HTERT RPE-1 (cell line): Measurements from ENCODE around the gene RBMS3.
"Not testable (repeated sequence)": the region's sequence is repeated elsewhere in the genome, so short reads cannot be mapped to it uniquely, and the experiment has no call there.

Experiments used
- in situ Hi-C: fragments of 300-500 bp; cut with MboI; formaldehyde crosslinking; loops from 4 replicates; pipeline ENCODE4 v1.14.3; 2020; ENCODE audit warnings: low sequenced_read_pairs

The RBMS3 gene

DNA sequence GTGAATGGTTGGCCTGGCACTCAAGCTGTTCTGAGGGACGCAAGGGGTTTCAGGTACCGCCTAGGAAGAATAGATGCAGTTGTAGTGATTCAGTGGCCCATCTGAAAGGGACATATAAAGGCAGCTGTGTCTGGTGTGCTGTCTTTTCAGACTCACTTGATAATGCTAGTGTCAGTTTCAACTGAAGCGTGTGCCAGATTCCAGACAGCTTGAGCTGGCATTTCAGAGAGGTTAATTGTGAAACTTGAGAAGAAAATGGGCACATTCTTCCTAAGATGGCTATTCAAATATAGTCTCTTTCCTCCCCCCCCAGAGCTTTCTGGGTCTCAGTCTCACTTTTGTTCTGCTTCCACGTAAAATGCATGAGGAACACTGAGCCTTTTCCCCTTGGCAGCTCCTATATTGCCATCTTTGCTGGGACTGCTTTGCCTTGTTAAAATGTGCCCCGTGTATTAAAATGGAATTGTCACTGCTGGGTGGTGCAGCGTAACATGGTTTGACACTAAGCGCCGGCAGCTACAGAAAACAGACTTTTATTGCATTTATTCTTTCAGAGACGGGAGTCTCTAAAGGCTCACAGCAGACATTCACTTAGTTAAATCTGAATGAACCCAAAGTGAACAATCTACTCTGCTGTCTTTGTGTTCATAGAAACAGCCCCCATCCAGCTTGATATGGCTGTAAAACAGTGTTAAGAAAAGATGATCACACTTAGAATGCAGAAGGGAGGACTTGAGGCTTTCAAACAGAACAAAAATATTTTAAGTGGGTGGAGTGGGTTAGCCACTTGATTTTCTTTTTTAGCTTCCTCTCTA is 478.7 kb downstream of the RBMS3 start:
- in situ Hi-C loops = no loop called here

DNA sequence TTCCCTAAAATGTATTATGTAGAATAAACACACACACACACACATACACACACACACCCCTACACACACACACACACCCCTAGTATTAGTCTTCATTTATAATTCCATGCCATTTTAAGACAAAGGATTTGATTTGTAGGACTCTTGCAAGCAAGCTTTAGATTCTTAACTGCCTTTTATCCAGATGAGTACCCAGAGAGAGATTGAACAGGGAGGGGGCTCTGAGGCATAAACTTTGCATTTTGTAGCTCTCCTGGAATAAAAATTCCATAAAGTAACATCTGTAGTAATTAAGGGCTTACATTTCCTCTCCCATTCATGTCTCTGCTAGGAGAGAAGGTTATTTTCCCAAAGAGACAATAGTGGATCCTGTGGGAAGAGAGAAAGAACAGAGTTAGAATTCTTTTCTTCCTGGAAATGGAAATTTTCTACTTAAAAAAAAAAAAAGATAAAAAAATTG is 479.4 kb downstream of the RBMS3 start:
- in situ Hi-C loops = no loop called here

DNA sequence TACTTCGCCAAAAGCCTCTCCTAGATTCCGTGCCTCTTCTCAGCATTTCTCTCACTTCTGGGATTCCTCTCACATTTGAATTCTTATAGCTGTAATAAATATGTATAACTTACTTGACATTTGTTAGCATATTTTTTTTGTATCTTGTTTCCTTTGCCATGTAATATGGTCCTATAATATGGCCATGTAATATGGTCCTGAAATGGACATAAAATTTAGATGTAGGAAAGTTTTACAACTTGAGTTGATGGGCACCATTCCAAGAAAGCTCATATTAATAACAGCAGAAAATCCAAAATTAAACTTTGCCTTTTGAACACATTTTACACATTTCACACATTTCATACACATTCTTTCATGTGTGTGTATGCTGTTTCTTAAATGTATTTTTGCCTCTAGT is 480.6 kb downstream of the RBMS3 start:
- in situ Hi-C loops = no loop called here

DNA sequence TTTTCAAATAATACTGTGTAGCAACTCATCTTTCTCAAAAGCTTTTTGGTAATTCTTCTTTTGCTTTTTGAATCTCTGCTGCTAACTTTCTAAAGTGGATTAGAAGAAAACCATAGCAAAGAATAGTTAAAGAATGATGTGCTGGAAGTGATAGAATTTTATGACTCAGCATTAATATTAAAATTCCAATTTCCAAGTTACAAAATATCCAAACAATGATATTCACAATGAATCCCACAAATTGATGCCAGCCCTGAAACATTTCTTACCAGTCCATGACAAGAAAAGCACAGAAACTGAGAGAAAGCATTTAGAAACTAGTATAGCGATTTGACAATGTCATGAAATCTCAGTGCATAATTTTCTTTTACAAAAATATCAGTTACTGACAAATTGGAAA is 482.2 kb downstream of the RBMS3 start:
- in situ Hi-C loops = no loop called here

DNA sequence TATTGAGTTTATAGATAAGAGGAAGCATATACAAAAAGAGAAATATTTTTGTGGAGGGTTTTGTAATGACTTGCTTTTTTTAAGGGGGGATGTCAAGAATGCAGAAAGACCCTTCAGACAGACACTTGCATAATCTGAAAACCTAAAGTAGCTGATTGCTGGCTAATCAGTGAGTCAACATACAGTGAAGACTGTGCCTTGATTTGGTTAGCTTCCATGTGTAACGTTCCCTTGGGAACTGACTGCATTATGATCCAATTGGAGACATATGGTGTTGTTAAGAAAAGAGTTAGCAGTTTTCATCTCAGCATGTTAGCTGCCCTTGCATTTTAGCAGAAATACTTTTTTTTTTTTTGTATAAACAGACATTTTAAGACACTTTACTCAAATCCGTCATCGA is 483.2 kb downstream of the RBMS3 start:
- in situ Hi-C loops = no loop called here

DNA sequence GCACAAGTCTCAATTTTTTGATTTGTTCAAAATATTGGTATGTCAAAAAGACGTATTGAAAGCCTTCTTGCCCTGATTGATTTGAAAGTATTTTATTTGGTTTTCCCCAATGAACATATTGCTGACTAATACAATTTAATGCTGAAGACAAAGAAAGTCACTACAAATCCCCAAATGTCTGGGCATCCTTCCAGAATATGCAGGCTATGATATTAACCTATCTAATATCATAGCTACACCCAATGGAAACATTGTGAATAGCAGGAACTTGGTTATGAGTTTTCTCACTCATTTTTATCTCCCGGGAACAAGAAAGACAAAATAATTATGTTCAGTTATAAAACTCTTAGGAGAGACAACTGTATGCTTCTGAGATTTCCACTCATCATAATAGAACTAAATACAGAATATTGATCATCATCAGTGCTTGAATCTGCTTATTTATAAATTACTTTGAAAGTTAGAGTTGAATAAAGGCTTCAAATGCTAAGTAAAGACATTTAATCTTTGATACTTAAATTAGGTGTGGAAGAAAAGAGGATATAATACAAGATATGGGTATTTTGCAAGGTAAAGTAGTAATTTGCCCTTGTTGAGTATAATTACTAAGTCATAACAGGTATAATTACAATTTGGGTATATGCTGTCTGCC is 483.9 kb downstream of the RBMS3 start:
- in situ Hi-C loops = no loop called here

DNA sequence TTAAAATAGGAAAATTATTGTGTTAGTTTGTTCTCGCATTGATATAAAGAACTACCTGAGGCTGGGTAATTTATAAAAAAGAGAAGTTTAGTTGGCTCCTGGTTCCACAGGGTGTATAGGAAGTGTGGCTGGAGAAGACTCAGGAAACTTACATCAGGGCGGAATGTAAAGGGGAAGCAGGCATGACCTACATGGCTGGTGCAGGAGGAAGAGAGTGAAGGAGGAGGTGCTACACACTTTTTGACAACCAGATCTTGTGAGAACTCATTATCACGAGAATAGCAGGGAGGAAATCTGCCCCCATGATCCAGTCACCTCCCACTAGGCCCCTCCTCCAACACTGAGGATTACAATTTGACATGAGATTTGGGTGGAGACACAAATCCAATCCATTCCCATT is 490.7 kb downstream of the RBMS3 start:
- in situ Hi-C loops = no loop called here

DNA sequence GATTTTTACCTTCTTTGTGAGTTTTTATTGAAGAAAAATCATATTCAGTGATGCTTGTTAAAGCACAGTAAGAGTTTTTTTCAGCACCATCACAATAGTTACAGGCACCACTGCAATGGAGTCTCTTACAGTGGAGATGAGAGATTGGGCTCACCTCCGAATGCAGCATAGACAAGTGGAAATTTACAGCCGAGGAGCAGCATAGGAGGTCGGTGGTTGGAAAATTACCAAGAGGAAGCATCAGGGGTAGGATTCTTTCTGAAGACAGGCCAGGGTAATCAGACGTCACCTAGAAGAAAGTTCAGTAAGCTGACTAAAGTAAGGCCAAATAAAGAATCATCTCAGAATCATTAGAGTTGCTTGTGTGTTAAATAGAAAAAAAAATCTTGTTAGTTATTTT is 491.6 kb downstream of the RBMS3 start:
- in situ Hi-C loops = no loop called here

DNA sequence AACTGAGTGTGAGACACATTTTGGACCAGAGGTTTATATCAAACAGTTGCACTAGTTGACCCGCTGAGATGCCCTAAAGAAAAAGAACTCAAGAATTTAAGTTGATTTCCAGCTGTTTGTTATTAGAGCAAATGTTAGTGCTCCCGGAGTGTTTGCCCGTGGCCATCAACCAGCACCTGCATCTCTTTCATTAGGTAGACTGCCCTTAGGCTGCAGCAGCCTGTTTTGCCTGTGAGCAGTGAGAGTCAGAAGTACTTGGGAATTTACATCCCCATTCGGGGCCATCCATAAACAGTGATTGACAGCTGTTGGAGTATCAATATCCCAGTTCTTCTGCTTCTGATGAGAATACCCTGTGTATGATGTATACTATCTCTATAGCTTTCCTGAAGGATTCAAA is 492.6 kb downstream of the RBMS3 start:
- in situ Hi-C loops = no loop called here

DNA sequence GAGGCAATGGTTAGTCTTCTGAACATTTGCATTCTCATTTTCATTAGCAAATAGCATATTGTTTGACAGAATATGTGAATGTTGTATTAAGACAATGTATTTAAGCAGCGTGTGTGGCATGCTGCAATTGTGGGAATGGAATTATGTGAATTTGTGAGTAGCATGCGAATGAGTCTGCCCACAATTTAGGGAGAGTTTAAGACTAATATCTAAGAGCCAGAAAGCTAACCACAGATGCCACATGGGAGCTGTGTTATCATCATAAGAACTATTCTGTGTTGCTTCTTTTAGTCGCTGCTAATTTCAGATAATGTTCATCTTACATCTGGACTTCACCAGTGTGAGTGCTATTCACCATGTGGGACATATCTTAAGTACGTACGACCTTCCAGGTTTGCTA is 494.5 kb downstream of the RBMS3 start:
- in situ Hi-C loops = no loop called here

DNA sequence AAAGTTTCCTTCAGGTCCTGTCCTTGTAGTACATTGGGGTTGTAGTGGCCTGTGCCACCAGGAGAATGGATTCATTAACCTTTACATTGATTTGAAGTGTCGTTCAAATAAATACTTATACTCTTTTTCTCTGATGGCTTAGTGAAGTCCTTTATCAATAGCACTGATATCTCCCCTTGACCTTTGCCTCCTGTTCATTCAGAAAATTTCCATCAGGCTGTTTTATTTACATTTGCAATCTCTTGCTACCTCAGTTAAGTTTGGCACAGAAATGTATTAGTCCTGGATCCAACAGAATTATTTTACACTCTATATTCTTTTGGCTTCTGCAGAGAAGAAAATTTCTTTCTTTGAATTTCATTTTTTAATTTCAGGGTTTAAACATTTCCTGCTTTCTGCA is 497.0 kb downstream of the RBMS3 start:
- in situ Hi-C loops = no loop called here

DNA sequence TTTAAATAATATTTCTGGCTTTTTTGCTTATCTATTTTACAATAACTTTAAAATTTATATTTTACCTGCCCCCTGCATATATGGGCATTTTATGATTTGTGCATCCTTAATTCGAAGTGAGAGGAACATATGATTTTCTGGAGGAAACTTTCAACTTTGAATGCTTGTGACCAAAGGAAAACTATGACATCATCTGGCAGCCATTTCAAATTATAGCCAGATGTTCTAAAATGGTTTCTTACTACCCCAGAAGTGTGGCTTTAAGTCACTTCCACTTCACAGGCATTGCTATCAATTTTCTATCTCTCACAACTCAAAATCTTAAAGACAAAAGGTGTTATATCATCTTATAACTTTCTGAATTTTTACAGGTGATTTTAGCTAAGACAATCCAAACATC is 508.8 kb downstream of the RBMS3 start:
- in situ Hi-C loops = no loop called here

DNA sequence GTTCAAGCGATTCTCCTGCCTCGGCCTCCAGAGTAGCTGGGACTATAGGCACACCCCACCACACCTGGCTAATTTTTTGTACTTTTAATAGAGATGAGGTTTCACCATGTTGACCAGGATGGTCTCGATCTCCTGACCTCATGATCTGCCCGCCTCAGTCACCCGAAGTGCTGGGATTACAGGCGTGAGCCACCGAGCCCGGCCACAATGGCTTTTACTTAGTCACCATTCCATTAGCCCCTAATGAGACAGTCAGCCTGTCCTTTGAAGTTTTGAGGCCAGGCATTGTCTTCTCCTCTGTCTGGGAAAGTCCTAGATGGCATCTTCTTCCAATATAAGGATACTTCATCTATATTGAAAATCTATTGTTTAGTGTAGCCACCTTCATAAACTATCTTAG is 515.9 kb downstream of the RBMS3 start:
- in situ Hi-C loops = no loop called here

DNA sequence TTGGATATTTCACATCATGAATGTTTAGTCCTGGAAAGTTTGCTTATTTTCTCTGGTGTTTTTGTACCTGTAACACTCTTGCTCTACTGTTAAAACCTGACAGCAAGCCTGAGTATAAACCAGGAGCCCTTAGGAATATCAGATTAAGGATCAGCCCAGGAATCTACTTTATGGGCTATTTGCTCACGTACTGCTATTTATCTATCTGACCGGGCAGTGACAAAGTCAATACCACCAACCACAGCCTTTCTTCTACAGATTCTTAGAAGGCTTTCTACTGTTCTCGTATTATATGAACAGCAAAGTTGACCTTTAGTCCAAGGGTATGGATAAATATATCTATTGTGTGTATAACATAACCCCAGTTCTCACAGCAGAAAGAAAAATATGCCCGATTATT is 521.2 kb downstream of the RBMS3 start:
- in situ Hi-C loops = no loop called here

DNA sequence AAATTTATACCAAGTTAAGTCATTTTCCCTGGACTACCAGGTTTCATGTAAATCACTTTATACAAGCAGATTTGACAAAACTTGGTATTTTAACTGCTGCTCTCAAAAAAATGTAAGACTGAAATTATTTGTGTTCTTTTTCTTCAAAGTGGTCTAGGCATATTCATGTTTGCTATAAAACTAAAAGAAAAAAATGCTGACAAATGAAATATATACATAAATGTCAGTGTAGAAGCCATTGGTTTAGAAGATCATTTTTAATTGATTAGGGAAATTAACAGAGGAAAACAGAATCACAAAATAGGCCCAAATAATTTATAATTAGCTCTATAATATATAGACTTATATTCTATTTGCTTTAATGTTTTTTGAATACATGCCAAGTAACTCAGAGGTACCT is 523.2 kb downstream of the RBMS3 start:
- in situ Hi-C loops = no loop called here

DNA sequence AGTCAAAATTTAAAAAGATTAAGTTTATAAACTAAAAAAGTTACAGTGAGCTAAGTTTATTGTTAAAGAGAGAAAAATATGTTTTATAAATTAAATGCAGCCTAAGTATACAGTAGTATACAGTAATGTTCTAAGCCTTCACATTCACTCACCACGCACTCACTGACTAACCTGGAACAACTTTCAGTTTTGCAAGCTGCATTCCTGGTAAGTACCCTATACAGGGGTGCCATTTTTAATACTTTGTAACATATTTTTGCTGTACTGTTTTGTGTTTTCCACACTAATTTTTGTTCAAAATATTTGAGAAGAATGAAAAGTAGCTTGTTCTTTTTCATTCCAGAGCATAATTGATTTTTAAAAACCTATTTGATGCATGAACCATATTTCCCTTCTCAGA is 524.9 kb downstream of the RBMS3 start:
- in situ Hi-C loops = no loop called here

DNA sequence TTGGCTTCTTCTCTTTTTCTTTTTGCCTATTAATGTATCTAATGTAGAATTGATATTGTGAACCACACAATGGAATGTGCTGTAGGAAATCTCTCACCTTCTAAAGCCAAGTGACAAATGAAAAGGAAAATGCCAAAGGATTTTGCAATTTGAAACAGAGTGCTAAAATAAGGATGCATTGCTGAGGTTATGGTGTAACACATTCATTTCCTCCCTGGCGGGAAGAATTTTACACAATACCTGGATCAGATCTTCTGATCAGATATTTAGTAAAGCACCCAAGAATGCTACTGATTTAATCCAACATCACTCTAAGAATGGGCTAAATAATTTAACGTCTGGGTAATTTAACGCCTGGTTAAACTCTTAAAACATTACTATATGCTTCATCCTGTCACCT is 527.5 kb downstream of the RBMS3 start:
- in situ Hi-C loops = not testable (repeated sequence)

DNA sequence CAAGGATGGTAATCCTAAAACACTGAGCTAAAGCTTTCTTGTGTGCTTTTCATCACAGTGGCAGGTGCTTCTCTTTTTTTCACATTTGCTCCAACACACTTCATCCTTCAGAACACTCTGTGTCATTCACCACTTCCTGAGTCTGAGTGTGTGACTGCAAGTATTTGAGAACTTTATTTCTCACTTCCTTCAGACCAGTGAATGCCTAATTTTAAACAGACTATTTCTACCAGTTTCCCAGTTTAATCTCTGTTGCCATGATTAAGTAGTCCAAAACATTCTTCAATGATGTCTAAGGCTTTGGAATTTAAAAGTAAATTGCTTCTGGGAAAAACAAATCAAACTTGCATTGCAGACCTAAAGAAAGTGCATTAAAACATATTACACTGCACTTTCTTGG is 541.2 kb downstream of the RBMS3 start:
- in situ Hi-C loops = no loop called here

DNA sequence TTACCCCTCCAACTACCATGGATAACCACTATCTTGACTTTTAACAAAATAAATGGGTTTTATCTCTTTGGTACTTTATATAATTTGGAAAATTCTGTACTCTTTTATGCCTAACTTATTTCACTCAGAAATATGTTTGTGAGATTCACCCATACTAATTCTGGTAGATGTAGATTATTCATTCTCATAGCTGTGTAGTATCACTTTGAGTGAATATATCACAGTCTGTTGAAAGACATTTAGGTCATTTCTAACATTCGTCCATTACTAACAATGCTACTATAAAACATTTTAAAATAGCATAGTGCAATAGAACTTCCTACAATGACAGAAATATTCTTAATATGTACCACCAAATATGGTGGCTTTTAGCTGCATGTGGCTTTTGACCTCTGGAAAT is 542.4 kb downstream of the RBMS3 start:
- in situ Hi-C loops = no loop called here

DNA sequence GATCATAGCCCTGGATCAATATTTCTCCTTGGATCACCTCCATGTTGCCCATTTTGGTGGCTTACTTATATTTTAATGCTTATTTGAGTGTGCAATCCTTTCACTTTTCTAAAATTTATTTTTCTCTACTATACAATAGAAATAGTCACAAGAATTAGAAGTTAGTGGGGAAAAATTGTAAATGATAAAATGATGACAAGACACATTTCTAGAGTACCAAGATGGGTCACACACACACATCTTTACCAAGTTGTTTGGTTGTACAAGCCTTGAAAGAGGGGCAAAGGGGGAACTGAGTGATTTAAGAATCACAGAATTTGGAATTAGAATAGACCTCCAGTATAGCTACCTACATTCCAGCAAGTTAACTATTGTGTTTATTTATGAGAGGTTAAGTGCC is 545.8 kb downstream of the RBMS3 start:
- in situ Hi-C loops = no loop called here

DNA sequence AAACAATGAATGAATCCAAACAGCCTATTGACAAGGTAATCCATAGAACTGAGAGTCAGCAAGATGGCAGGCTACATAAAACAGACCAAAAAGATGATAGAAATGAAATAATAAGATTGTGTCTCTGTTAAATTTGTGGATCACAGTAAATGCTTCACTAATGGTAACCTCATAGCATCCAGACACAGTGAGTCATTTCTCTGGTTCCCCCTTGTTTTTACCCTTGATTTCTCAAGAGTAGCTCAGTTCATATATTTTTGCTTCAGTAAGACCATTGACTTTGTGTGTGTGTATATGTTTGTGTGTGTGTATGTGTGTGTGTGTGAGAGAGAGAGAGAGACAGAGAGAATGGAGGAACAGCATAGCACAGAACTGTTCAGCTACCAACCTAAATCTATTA is 546.9 kb downstream of the RBMS3 start:
- in situ Hi-C loops = no loop called here

DNA sequence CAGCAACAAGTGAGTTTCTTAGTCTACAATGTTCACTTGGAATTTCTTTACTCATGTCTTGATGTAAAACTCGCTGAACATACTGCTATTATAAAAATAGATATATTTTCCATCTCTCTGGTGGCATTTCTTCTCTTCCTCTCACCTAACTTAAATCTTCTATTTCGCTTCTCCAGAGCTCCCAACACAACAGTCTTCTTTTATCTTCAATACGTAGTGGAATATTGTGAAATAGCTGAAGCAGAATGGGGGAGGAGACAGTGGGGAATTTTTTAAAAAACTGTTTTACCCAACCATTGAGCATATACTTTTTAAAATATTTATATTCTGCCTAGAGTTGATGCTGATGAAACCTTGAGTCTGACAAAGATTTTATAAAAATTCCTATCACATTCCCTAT is 548.5 kb downstream of the RBMS3 start:
- in situ Hi-C loops = no loop called here

DNA sequence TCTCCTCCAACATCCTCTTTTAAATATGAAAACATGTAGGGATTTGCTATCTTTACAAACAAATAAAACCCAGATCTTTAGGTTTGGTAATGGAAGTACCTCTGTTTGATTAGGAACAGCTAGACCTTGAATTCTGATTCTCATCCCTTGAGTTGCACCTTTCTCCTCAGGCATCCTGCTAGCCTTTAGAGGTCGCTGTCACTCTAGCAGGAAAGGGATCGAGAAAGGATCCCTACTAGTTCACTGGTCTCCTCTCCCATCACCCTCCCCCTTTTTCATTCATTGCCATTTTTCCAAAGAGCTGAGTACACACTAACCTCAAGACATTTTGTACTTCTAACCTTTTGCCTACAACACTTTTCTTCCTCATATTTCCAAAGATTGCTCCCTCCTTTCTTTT is 569.8 kb downstream of the RBMS3 start:
- in situ Hi-C loops = no loop called here
